AG04449 (cell line): ENCODE data around the gene CSF3R.
"Not testable (repeated sequence)": the region's sequence is repeated elsewhere in the genome, so short reads cannot be mapped to it uniquely, and the experiment has no call there.

Experiments
- CTCF ChIA-PET: fragments of 350-600 bp; formaldehyde crosslinking; extraction: SDS; loops from one replicate; lab custom pipeline; 2021; ENCODE audit warnings: antibody characterized with exemption; lab: Yijun Ruan, JAX
- POLR2A ChIA-PET: fragments of 400-600, 350-600 bp; formaldehyde crosslinking; extraction: SDS; loops from one replicate; lab custom pipeline; 2020; ENCODE audit warnings: antibody characterized with exemption, inconsistent platforms; lab: Yijun Ruan, JAX
- DNase-seq: peaks from one replicate; pipeline ENCODE4 v3.0.0-alpha.2; 2010; ENCODE audit warnings: low read depth, low spot score
- H3K4me3 ChIP-seq: 2 replicates; pipeline ENCODE4 v1.5.1; 2011; ENCODE audit warnings: low read depth, mild to moderate bottlenecking, control low read depth, low read length
- CTCF ChIP-seq: IDR thresholded peaks from one replicate; pipeline ENCODE4 v1.5.1; 2011; ENCODE audit warnings: mild to moderate bottlenecking, moderate library complexity, low read length, control low read depth, inconsistent platforms; ENCODE audit not compliant: insufficient read depth; ENCODE audit errors: missing control alignments

The CSF3R gene

GRCh38 chr1:36487906-36488305, 5.2 kb upstream of the CSF3R start:
- ChIA-PET CTCF (no interaction called here), POLR2A (no interaction called here)
- no peak for TF ChIP-seq CTCF
- no peak overlapping the region for H3K4me3 ChIP-seq
- DNase-seq, result no peak

- DNase-seq, H3K4me3 ChIP-seq, POLR2A ChIA-PET: not testable (repeated sequence)
- CTCF ChIA-PET, result interaction anchor here (1.2 kb wide), 1 partner anchor 29 kb away, joined by 5 read pairs; no protein-coding TSS in a partner anchor
Observed at GRCh38 chr1:36487336-36487725, 4.6 kb upstream of the CSF3R start.

- CTCF ChIA-PET, result interaction anchor here (1.2 kb wide), 1 partner anchor 29 kb away, joined by 5 read pairs; no protein-coding TSS in a partner anchor
- POLR2A ChIA-PET, result no interaction called here
- no peak overlapping the region for H3K4me3 ChIP-seq
- DNase-seq, result no peak
- no peak for TF ChIP-seq CTCF
Observed at GRCh38 chr1:36486439-36487335, 4.0 kb upstream of the CSF3R start.

- POLR2A ChIA-PET, result no interaction called here
- CTCF ChIA-PET, result no interaction called here
- no peak for DNase-seq
- no peak overlapping the region for H3K4me3 ChIP-seq
- no peak for TF ChIP-seq CTCF
Observed at GRCh38 chr1:36486093-36486438, 3.4 kb upstream of the CSF3R start.

- ChIA-PET POLR2A (no interaction called here), CTCF (no interaction called here)
- DNase-seq, result no peak
- no peak for TF ChIP-seq CTCF
- H3K4me3 ChIP-seq, result no peak overlapping the region
Observed at GRCh38 chr1:36484099-36484498, 1.4 kb upstream of the CSF3R start.

- ChIA-PET CTCF (no interaction called here), POLR2A (no interaction called here)
- TF ChIP-seq CTCF, result no peak
- no peak overlapping the region for H3K4me3 ChIP-seq
- no peak for DNase-seq
Observed at GRCh38 chr1:36481771-36482723, 666 bp downstream of the CSF3R start.
